GM18907 (cell line): ENCODE measurements around the gene SCN5A.

ENCODE experiments used
- ATAC-seq: cut with Tn5 transposase; IDR thresholded peaks from one replicate; pipeline ENCODE4 v1.9.1; 2021; ENCODE audit warnings: mild to moderate bottlenecking, moderate library complexity; ENCODE audit not compliant: unreplicated experiment

Gene SCN5A

GRCh38 chr3:38563070-38563885 is 86.2 kb downstream of the SCN5A start:
- ATAC-seq: no peak

- ATAC-seq: no peak
Observed at GRCh38 chr3:38562467-38562925, 87.0 kb downstream of the SCN5A start.

GRCh38 chr3:38561746-38562466 is 87.6 kb downstream of the SCN5A start:
- no peak for ATAC-seq

- no peak for ATAC-seq
Observed at GRCh38 chr3:38560996-38561717, 88.3 kb downstream of the SCN5A start.

GRCh38 chr3:38560284-38560683 is 89.2 kb downstream of the SCN5A start:
- no peak for ATAC-seq

- no peak for ATAC-seq
Observed at GRCh38 chr3:38558864-38559263, 90.6 kb downstream of the SCN5A start.

- no peak for ATAC-seq
Observed at GRCh38 chr3:38556640-38557358, 92.7 kb downstream of the SCN5A start.

GRCh38 chr3:38555926-38556325 is 93.6 kb downstream of the SCN5A start:
- no peak for ATAC-seq

- no peak for ATAC-seq
Observed at GRCh38 chr3:38555149-38555840, 94.2 kb downstream of the SCN5A start.

GRCh38 chr3:38554127-38554827 is 95.2 kb downstream of the SCN5A start:
- no peak for ATAC-seq

- no peak for ATAC-seq
Observed at GRCh38 chr3:38553071-38553470, 96.4 kb downstream of the SCN5A start.

GRCh38 chr3:38552364-38552763 is 97.1 kb downstream of the SCN5A start:
- ATAC-seq: no peak

- no peak for ATAC-seq
Observed at GRCh38 chr3:38551026-38551832, 98.3 kb downstream of the SCN5A start.

GRCh38 chr3:38549957-38550840 is 99.3 kb downstream of the SCN5A start:
- no peak for ATAC-seq

GRCh38 chr3:38549486-38549885 is 100.0 kb downstream of the SCN5A start:
- ATAC-seq: no peak

- no peak for ATAC-seq
Observed at GRCh38 chr3:38549082-38549481, 100.4 kb downstream of the SCN5A start.

GRCh38 chr3:38548154-38548931 is 101.1 kb downstream of the SCN5A start:
- ATAC-seq: no peak
